GM12873 (cell line): ENCODE data around the gene UBE2J2.

Experiments used
- TF ChIP-seq, protein P1 (sequence below): IDR thresholded peaks from 2 replicates; pipeline ENCODE4 v1.5.1; 2012; ENCODE audit warnings: low read depth, mild to moderate bottlenecking, moderate library complexity, low read length, control low read depth; ENCODE audit not compliant: insufficient read depth; ENCODE audit errors: missing control alignments

The UBE2J2 gene

DNA sequence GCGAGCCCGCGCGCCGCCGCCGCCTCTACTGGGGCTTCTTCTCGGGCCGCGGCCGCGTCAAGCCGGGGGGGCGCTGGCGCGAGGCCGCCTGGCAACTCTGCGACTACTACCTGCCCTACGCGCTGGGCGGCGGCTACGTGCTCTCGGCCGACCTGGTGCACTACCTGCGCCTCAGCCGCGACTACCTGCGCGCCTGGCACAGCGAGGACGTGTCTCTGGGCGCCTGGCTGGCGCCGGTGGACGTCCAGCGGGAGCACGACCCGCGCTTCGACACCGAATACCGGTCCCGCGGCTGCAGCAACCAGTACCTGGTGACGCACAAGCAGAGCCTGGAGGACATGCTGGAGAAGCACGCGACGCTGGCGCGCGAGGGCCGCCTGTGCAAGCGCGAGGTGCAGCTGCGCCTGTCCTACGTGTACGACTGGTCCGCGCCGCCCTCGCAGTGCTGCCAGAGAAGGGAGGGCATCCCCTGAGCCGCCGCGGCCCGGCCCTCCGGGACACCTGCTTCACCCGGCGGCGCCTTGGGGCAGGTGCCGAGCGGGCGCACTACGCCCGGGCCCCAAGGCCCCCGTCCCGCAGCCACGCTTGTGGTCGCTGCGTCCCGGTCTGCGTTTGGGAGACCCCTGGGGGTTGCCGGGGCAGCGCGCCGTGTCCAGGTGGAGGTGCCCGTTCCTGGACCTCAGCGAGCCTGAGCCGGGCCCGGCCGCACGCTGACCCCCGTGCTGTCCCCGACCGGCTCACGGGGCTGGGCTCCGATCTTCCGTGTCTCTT, 40.7 kb downstream of the UBE2J2 start:
- TF ChIP-seq, protein P1, sequence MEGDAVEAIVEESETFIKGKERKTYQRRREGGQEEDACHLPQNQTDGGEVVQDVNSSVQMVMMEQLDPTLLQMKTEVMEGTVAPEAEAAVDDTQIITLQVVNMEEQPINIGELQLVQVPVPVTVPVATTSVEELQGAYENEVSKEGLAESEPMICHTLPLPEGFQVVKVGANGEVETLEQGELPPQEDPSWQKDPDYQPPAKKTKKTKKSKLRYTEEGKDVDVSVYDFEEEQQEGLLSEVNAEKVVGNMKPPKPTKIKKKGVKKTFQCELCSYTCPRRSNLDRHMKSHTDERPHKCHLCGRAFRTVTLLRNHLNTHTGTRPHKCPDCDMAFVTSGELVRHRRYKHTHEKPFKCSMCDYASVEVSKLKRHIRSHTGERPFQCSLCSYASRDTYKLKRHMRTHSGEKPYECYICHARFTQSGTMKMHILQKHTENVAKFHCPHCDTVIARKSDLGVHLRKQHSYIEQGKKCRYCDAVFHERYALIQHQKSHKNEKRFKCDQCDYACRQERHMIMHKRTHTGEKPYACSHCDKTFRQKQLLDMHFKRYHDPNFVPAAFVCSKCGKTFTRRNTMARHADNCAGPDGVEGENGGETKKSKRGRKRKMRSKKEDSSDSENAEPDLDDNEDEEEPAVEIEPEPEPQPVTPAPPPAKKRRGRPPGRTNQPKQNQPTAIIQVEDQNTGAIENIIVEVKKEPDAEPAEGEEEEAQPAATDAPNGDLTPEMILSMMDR = no peak

- TF ChIP-seq, protein P1 = no peak
Measured at GRCh38 chr1:1232208-1232795, 41.4 kb downstream of the UBE2J2 start, which contains the start of gene B3GALT6. Gene B3GALT6, plus strand, starts transcription at chr1:1232237. Its CDS starts 42 bp downstream, at chr1:1232279.

DNA sequence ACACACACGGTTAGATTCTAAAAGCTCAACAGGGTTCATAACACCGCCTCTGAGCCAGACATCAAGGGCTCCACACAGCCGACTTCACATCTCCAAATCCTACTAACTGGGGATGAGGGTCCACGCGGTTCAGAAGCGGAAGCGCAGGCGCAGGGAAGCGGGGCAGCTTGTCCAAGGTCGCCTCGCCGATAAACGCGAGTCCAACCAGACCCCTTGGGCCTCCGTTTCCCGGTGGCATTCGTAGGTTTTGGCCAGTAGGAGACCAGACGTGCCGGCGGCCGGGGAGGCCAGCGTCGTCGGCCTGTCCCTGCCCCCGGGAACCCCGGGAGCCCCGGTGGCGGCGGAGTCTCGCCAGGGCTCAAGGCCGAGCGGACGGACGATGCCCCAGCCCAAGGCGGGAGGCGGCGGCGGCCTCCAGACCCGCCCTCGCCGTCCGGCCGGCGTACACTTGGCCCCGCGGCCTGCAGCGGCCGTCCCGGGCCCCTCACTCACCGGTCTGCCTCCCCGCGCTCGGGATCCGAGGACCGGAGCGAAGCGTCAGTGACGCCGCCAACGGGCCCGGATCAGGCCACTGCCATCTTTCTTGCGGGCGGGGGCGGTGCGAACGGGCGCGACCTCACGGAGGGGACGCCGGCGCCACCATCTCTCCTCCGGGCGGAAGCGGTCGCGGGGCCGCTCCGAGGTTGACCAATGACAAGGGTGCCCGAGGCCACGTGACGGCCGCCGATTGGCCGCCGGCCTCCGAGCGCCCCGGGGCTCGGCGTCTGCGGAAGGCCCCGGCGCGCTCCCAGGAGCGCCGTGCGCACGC, 42.0 kb downstream of the UBE2J2 start, which contains the start of gene SDF4:
Gene SDF4 (minus strand): TSS at position 602 of the 808 bp plus-strand sequence. CDS start 3,229 bp downstream, outside the sequence.
- TF ChIP-seq, protein P1 = no peak

DNA sequence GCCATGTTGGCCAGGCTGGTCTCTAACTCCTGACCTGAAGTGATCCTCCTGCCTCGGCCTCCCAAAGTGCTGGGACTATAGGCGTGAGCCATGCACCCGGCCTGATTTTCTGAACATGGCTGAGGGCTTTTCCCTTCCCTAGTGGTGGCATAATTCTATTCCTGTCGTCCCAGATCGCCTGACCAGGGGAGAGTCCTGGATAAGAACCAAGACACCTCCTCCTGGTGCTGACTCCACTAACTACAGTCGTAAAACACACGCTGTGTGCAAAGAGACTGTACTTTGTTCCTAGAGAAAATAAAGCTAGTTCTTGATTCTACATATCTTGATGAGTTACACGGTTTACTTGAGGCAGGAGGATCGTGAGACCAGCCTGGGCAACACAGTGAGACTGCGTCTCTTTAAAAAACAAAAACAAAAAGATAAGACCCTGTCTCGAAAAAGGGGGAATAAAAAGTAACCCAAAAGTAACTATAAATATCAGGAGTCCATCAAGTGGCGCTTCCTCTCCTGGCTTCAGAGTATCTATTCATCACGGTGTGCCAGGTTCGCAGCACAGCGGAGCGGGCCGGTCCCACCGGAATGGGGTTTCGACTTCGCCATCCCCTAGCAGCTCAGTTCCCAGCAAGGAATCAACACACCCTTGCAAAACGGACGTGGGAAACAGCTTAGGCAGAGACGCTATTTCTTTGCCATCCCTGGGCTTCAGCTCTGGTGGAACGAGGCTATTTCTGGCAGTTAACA, 42.8 kb downstream of the UBE2J2 start:
- TF ChIP-seq, protein P1 = peak; percentile 18

GRCh38 chr1:1229770-1230169, 43.9 kb downstream of the UBE2J2 start:
- TF ChIP-seq, protein P1 = no peak

GRCh38 chr1:1228596-1229321, 44.9 kb downstream of the UBE2J2 start:
- TF ChIP-seq, protein P1 = no peak
